DND-41 (cell line): Measurements from ENCODE around the gene MRPL40.

Experiments
- EZH2 ChIP-seq: IDR thresholded peaks from 3 replicates; pipeline ENCODE4 v1.6.1; 2012; ENCODE audit warnings: borderline replicate concordance, low read depth, mild to moderate bottlenecking, moderate library complexity, low read length, inconsistent platforms; ENCODE audit not compliant: severe bottlenecking
- TF ChIP-seq, protein P1 (sequence below): IDR thresholded peaks from 2 replicates; pipeline ENCODE4 v1.5.1; 2012; ENCODE audit warnings: borderline replicate concordance, low read length, moderate library complexity, mild to moderate bottlenecking; ENCODE audit not compliant: poor library complexity, severe bottlenecking; ENCODE audit errors: extremely low read depth

DNA sequence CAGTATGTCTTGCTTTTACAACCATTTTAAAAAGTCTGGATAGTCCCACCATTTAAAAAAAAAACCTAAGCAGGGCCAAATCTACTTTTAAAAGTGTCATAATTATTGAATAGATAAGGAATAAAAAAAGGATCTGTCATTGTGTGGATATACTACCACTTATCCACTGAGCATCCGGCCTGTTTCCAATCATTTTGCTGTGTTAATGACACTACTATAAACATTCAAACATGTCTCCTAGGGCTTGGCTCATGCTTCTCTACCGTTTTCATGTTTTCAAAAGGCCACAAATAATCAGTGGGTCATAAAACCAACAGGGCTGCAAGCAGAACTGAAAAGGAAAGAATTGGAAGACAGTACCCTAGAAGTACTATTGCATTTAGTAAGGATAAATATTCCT is 27.7 kb downstream of the MRPL40 start:
- TF ChIP-seq, protein P1, sequence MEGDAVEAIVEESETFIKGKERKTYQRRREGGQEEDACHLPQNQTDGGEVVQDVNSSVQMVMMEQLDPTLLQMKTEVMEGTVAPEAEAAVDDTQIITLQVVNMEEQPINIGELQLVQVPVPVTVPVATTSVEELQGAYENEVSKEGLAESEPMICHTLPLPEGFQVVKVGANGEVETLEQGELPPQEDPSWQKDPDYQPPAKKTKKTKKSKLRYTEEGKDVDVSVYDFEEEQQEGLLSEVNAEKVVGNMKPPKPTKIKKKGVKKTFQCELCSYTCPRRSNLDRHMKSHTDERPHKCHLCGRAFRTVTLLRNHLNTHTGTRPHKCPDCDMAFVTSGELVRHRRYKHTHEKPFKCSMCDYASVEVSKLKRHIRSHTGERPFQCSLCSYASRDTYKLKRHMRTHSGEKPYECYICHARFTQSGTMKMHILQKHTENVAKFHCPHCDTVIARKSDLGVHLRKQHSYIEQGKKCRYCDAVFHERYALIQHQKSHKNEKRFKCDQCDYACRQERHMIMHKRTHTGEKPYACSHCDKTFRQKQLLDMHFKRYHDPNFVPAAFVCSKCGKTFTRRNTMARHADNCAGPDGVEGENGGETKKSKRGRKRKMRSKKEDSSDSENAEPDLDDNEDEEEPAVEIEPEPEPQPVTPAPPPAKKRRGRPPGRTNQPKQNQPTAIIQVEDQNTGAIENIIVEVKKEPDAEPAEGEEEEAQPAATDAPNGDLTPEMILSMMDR = no peak
- TF ChIP-seq EZH2 = no peak
